OCI-LY3 (cell line): ENCODE measurements around the gene GLYR1.

Experiments
- EZH2phosphoT487 ChIP-seq: fragments of 200-600 bp; shearing (Covaris generic); IDR thresholded peaks from 2 replicates; pipeline ENCODE4 v1.6.1; 2018; ENCODE audit warnings: antibody characterized with exemption, mixed run types, low read depth
- TF ChIP-seq, protein P1 (sequence below): fragments of 200-600, 300-600 bp; sonication (generic); IDR thresholded peaks from 2 replicates; pipeline ENCODE4 v1.5.1; 2014; ENCODE audit warnings: antibody characterized with exemption, low read length, low read depth

DNA sequence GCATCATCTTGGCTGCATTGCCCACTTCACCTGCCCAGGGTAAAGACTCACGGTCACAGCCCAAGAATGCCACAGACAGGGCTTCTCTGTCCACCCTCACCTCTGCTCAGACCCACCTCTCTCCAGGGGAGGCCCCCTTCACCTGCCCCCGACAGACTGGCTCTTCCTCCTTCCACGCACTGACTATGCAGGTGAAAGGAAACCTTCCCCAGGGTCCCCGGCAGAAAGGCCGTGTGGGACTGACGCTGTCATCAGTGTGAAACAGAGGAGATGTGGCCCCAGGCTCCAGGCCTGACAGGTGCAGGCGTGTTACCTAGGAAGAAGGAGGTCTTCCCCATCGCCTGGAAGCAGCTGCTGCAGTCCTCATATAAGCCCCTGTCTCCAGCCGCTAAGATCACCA lies 35.3 kb downstream of the GLYR1 start:
- TF ChIP-seq, protein P1, sequence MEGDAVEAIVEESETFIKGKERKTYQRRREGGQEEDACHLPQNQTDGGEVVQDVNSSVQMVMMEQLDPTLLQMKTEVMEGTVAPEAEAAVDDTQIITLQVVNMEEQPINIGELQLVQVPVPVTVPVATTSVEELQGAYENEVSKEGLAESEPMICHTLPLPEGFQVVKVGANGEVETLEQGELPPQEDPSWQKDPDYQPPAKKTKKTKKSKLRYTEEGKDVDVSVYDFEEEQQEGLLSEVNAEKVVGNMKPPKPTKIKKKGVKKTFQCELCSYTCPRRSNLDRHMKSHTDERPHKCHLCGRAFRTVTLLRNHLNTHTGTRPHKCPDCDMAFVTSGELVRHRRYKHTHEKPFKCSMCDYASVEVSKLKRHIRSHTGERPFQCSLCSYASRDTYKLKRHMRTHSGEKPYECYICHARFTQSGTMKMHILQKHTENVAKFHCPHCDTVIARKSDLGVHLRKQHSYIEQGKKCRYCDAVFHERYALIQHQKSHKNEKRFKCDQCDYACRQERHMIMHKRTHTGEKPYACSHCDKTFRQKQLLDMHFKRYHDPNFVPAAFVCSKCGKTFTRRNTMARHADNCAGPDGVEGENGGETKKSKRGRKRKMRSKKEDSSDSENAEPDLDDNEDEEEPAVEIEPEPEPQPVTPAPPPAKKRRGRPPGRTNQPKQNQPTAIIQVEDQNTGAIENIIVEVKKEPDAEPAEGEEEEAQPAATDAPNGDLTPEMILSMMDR: no peak
- TF ChIP-seq EZH2phosphoT487: no peak
